HG03039 (cell line): ENCODE measurements around the gene OTOL1.

Source experiments
- ATAC-seq: cut with Tn5 transposase; IDR thresholded peaks from one replicate; pipeline ENCODE4 v1.9.1; 2021; ENCODE audit warnings: mild to moderate bottlenecking, moderate library complexity; ENCODE audit not compliant: unreplicated experiment

Gene OTOL1

DNA sequence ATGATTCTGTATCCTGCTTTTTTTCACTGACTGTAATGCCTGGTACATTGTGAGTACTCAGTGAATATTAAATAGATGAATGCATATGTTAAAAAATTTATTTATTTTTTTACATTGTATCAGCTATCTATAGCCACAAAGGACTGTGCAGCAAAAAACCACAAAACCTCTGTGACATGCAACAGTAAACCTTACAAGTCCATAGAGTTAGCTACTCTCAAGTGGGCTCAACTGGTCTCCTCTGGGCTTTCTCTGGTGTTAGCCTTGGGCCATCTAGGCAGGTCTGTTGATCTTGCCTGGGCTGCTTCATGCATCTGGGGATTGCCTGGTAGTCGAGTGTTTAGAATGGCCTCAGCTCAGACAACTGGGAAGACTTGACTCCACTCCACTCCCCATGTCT is 35.3 kb downstream of the OTOL1 start:
- ATAC-seq: no peak

DNA sequence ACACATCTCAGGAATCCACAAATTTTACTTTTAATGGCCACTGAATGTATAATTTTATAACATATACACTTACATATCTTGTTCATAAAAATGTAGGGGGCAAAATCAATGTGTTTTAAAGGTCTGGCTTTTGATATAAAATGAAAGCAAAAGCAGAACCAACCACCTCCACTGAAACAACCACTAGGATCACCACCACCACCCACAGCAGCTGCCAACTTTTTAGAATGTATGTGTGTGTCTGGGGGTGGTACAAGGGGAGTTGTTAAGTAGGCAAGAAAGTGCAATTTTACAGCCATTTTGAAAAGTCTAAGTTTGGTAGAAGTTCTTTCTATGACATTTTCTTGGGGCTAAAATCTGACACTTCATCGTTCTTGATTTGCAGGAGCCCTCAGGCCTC is 44.0 kb downstream of the OTOL1 start:
- peak; percentile 56 for ATAC-seq

DNA sequence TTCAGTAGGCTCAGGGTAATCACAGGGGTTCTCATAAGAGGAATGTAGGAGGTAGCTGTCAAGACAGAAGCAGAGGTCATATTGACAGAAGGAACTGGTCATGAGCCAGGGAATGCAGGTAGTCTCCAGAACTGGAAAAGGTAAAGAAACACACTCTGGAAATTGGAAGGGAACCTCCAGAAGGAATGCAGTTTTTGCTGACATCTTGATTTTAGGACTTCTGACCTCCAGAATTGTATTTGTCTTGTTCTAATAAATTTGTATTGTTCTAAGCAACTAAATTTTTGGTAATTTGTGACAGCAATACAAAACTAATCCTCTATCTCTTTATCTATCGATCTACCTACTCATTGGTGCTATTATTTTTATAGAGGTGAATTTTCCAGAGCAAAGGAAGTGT is 49.2 kb downstream of the OTOL1 start:
- no peak for ATAC-seq

DNA sequence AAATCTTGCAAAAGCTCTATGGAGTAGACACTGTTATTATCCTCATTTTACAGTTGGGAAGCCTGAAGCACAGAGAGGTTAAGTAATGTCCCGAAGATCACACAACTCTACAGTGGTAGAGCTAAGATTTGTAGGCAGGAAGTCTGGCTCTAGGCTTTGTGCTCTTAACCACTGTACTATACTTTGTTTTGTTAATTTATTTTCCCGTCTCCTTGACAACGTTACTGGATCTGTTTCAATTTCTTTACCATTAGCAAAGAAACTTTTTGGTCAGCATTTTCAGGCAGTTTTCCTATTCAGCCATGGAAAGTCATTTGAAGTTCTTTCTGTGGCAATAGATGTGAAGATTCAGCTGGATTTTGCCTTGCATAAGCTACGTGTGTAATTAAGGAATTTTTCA is 51.7 kb downstream of the OTOL1 start:
- ATAC-seq: no peak

DNA sequence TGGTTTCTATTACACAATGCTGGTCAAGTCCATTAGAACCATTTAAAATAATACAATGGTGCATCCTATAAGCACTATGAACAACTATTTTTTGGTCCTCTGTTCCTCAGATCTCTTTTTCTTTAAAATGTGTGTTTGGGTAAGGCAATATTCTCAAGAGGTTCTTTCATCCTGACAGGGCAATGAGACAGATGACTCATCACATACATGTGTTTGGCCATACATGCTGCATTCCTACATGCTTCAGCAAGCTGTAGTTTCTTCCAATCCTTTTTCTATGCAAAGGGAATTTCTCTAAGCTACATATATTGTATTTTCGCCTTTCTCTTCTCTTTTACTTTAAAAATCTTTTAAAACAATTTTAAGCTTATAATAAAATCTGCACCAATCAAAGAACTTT is 52.7 kb downstream of the OTOL1 start:
- ATAC-seq: no peak

DNA sequence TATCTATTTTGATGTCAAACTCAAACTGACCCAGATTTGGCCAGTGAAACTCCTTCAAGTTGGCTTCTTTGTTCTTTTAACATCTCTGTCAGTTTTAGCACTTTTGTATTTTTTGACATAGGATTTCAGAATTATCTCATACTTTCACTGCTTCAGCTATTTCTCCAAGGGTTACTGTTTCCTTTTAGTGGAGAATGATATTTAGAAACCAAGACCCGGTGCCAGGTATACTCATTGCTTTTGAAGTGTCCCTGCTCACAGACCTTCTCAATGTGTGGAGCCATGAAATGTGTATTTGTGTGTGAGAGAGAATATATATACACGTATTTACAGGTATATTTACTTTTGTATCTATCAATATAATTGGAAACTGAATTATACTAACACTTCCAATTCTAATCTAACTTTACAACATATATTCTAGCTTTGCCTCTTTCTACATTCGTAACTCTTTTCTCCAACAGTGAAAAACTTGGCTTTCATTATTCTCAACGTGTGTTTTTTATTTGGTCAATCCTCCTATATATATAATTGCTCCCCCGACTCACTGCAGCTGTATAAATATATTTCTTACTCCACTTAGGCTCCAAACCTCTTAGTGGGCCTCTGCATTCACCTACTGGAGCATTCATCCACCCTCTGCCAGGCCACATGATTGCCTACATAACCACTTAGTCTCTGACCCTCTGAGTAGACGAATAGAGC is 54.0 kb downstream of the OTOL1 start:
- no peak for ATAC-seq

DNA sequence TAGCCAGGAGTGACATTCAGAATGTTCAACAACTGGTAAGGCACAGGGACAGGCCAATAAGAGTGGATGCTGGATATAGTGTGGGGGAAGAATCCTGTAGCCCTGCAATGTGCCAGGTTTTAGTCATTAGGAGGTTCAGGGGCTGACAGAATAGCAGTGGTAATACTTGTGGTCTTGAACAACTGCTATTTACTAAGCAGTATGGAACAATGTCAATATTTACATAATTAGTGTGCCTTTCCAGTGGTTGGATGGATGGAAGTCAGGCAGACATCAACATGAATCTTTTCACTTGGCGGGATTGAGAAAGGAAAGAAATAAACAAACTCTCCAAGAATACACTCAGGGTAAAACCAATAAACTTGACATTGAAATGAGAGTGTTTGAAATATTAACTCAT is 55.1 kb downstream of the OTOL1 start:
- no peak for ATAC-seq

DNA sequence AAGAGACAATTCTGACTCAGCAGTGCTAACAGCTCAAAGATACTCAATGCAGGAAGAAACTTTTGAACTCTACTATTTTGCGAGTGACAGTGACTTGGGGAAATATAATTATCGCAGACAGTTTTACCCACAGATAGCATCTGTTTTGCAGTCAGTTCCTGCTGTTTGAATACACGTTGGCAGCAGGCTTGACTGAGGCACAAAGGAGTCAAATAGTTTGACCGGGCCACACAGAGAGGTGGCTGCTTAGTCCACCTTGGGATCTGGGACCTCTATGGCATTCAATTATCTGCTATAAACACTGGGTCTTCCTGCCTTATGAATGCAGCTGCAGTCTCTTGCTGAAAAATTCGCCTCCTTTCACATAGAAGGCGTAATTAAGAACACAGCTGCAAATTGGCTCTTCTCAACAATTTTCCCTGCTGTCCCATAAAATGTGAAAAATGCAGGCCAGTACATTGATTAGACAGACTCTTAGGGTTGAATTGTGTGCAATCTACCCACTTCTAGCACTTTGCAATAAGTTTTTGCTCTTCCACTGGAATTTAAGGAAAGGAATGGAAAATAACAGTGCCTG is 56.5 kb downstream of the OTOL1 start:
- no peak for ATAC-seq
